HG03066 (cell line): Measurements from ENCODE around the gene TNFAIP2.
A peak's percentile ranks its signal among the peaks of the same experiment; 100 is the strongest.

Experiments
- ATAC-seq: cut with Tn5 transposase; IDR thresholded peaks from one replicate; pipeline ENCODE4 v1.9.1; 2021; ENCODE audit warnings: low read depth; ENCODE audit not compliant: unreplicated experiment

TNFAIP2 gene, protein sequence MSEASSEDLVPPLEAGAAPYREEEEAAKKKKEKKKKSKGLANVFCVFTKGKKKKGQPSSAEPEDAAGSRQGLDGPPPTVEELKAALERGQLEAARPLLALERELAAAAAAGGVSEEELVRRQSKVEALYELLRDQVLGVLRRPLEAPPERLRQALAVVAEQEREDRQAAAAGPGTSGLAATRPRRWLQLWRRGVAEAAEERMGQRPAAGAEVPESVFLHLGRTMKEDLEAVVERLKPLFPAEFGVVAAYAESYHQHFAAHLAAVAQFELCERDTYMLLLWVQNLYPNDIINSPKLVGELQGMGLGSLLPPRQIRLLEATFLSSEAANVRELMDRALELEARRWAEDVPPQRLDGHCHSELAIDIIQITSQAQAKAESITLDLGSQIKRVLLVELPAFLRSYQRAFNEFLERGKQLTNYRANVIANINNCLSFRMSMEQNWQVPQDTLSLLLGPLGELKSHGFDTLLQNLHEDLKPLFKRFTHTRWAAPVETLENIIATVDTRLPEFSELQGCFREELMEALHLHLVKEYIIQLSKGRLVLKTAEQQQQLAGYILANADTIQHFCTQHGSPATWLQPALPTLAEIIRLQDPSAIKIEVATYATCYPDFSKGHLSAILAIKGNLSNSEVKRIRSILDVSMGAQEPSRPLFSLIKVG

DNA sequence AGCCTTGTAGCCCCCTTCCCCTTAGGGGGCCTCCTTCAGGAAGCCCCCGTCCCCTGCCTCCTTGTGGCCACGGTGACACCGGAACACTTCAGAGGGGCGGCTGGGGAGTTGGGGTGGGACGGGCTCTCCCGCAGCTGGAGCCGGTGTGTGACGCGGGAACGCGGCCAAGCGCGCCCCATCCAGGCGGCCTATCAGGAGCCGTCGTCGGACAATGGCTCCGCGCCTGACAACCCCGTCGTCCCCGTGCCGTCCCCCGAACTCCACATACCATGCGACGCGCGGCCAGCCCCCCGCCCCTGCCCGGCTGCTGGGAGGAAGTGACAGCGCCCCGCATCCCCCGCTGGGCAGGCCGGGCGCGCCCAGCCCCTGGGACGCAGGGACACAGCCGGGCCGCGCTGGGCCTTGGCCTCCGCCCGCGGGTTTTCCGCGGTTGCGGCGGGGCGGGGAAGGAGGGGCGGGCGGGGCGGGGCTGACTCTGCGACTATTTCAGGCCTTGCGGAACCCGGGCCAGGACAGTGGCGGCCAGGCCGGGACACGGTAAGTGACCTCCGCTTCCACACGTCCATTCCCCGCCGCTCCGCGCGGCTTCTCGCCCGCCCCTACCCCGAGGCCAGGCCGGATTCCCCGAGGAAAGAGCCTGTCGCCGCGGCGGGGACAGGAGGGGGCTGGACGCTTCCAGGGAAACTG is at the start of gene TNFAIP2:
TNFAIP2 (plus strand) TSS at position 515 of the 687 bp plus-strand sequence. CDS start 2,997 bp downstream, outside the sequence.
- ATAC-seq: no peak

DNA sequence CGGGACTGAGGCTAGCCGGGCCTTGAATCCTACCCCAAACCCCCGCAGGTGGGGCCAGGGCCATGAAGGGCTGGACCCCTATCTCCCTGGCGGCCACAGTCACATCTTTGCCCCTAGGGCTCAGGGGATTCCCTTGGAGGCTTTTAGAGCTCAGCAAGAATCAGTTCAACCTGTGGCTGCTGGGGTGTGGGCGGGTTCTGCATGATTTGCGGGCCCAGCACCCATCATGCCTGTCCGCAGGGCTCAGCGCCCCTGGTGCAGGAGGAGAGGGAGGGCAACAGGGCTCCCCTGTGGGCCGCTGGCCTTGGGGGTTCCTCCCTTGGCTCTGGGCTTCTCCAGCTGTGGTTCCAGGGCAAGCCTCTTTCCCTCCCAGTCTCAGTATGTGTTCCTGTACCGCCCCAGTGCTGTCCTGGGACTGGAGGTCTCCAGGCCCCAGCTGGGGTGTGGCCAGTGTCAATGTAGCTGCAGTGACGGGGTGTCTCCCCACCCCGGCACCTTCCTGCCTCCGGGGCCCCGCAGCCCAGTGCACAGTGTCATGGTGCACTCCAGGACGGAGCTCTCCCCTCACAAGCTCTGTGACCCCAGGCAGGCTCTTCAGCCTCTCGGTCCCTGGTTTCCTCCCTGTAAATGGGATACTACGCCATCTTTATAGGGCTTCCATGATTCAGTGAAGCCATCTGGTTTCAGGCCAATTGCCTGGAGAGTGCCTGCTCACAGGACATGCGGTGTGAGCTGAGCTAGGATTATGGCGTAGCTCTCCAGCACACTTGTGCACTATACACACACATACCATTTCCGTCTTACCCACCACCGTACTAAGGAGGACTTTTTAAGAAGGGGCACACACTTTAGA is 49.2 kb upstream of the TNFAIP2 start:
- ATAC-seq: no peak

DNA sequence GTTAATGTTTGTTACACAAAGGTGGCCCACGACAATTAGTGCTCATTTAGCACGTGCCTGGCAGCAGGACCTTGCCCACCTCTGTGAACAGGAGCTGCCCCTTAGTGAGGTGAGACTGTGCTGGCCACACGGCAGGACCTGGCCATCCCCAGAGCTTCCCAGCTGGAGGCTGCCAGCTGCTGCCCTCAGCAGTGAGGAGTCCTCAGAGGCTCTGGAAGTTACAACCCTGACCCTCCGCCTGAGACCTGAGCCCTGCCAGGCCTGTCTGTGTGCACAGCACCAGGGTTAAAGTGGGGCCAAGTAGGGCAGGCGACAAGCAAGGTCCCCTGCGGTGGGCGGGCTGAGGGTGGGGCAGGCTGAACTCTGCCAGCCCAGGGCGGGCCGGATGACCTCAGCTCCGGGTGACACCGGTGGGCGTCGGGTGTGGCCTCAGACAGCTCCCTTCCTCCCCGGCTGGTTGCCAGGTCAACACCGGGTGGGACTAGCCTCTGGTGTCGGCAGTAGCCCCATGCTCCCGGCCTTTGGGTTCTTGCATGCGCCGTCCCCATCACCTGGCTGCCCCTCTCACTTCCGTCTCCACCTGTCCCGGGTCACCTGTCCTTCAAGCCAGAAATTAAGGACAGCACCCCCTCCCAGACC is 48.4 kb upstream of the TNFAIP2 start:
- ATAC-seq: no peak

DNA sequence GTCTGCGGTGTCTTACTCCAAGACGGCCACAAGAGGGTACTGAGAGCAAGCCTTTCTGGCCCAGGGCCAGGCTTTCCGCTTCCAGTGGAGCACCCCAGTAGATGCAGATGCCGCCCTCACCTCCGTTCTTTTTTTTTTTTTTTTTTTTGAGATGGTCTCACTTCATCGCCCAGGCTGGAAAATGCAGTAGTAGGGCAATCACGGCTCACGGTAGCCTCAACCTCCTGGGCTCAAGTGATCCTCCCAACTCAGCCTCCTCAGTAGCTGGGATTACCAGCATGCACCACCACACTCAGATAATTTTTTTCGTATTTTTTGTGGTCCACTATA is 44.9 kb upstream of the TNFAIP2 start:
- ATAC-seq: peak; percentile 47

DNA sequence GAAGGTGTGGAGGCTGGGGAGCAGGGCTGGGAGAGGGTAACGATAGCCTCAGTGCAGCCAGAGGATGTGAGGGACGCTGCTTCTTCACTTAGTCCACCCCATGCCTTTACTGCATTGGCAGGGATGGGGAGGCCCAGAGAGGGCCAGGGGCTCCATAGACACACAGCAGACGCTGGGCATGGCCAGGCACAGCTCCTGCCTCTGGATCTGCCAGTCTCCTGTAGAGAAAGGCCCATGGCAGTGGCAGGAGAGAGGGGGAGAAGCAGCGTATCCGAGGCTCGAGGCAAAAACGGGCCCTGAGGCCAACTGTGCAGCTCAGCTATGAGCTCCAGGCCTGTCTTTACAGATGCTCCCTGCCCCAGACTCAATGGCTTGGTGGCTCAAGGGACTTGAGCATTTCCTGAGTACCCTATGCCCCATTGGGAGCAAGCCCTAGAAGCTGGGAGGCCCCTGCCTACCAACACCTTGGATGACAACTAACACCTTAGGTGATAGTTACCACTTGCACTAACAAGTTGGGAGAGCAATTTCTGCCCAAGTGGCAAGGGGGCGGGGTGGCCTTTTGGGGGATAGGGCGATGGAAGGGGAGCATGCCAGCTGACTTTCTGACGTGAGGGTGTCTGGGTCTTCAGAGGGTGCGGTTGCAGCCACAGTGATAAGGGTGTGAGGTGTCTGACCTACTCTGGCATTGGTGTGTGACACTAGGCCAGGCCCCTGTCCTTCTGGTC is 44.2 kb upstream of the TNFAIP2 start:
- no peak for ATAC-seq

DNA sequence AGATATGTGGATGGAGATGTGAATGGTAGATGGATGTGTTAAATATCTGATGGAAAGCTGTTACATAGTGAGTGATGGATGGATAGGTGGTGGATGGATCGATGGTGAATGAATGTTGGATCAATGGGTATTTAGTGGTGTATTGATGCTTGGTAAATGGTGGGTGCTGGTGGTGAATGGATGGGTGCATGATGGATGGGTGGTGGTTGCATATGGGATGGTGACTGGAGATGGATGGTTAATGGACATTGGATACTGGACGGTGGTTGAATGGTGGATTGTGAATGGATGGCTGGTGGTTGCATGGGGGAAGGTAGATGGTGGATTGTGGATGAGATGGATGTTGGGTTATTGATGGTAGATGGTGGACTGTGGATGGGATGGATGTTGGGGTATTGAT is 41.3 kb upstream of the TNFAIP2 start:
- ATAC-seq: no peak

DNA sequence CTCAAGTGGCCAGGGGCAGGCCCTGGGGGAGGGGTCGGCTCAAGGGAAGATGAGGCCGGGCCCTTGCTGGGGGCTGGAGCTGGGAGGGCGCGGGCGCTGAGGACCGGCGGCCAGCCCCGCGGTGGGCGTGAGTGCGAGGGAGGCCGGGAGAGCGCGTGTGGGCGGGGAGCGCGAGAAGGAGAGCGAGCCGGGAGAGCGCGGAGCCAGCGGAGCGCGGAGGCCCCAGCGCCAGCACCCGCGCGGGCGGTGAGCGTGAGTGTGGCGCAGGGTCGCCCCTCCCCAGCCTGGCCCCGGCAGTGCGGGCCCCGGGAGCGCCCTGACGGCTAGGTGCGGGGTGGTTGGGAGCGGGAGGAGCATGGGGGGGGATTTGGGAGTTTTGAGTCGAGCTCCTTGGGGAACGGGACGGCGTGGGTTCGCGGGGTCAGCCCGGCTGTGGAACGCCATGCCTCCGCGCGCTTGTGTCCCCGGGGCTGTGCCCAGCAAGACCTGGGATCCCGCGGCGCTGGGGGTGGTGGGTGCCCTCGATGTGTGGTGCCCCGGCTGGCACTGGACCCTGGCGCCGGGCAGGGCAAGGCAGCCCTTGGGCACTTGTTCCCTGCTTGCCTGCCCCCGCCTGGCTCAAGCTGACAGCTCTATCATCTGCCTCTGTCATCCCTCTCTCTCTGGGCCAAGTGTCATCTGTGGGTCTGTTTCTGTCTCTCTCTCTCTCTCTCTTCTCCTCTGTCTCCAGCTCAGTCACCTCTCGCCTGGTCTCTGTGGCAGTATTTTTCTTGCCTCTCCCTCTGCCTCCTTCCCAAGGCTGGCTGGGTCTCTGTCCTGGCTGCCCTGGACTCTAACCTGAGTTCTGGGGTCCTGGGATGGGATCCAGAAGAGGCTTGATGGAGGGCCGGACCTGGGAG is 39.0 kb upstream of the TNFAIP2 start, which contains the start of gene LBHD2:
LBHD2 (plus strand) TSS at position 190 of the 899 bp plus-strand sequence. CDS start 1,803 bp downstream, outside the sequence.
- ATAC-seq: no peak

DNA sequence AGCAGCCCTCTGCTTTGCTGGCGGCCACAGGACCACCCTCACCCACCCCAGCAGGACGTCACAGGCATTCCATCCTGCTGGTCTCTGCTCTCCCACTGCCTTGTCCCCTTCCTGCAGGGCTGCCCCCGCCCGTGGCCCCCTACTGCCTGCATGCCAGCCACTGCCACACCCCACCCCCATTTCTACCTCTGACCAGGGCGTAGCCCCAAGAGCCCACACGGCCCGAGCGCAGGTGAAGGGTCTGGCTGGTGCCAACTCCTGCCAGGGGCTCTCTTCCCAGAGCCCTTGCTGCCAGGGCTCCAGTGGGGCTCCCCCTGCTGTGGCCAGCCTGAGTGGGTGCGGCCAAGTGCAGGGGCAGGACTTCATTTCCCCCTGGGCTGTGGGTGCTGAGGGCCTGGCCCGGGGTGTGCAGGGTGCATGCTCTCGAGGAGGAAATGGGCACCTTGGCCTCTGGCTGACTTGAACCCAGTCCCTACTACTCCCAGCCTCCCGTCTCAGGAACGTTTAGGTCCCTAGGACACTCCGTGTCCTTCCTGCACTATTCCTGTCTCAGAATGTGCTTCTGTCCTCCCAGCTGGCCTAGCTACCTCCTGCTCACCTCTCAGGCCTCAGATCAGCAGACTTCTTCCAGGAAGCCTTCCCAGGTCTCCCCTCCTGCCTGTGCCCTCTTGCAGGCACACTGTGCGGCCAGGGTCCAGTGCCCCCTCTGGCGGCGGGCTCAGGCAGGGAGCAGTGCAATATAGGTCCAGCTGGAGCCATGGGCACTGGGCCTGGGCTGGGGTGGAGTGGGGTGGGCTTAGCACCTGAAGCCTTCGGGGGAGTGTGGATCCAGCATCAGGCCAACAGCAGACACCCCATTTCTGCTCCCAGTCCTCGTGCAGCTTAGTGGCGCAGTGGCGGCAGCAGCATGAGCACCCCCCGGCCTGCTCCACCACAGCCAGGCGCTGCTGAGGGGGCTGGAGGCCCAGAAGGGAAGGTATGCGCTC is 37.9 kb upstream of the TNFAIP2 start:
- no peak for ATAC-seq

DNA sequence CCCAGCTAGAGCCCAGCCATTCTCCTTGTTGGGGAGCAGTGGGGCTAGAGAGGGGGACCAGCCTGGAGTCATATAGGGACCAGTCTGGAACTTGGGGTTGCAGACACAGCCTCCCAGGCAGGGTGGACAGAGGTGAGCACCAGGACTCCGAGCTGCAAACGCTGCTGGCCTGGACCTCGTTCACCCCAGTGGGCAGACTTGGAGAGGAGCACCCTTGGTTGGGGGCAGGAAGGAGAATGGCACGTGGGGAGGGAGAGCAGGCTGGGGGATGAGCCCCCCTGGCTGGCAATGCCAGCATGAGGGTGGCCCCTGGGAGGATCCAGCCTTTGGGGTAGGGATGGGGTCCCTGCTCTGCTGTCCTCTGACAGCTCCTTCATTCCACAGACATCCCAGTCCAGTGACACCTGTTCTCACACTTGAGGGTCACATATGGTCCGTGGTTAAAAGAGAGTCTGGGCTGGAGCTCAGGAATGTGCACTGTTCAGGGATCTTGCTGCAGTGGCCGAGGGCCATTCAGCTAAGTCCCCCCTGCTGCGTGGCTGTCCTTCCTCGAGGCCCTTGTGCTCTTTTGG is 36.4 kb upstream of the TNFAIP2 start:
- no peak for ATAC-seq

DNA sequence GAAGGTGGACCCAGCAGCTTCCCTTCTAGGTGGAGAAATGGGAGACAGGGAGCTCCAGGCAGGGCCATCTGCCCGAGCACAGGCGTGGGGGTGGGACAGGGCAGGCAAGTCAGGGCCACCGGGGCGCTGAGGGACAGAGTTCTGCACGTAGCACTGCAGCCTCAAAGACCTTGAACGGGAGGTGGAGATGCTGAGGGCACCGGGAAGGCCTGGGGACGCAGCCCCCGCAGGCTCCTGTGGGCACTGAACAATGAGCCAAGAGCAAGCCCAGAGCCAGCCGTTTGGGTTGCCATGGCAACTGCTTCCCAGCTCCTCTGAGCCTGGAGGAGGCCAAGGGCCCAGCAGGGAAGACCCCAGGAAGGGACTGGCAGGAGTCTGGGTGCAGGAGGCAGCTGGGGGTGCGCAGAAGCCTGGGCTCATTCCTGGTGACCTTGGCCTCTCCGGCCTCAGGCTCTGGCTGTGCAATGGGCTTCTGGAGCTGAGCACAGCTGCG is 35.9 kb upstream of the TNFAIP2 start:
- ATAC-seq: no peak

DNA sequence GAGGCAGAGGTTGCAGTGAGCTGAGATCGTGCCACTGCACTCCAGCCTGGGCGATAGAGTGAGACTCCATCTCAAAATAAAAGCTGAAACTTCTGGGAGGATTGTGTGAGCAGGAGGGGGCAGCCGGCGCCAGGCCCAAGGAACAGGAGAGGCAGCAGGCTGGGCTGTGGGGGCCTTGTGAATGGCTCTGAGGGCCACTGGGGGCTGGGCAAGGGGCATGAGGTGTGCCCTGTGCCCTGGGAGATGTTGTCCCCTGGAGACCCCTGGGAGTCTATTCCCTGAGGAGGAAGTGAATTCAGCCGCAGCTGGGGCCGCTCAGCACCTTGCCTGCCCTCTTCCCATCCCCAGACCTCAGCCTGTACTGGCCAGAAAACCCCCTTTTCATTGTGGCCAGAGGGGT is 34.3 kb upstream of the TNFAIP2 start:
- no peak for ATAC-seq

DNA sequence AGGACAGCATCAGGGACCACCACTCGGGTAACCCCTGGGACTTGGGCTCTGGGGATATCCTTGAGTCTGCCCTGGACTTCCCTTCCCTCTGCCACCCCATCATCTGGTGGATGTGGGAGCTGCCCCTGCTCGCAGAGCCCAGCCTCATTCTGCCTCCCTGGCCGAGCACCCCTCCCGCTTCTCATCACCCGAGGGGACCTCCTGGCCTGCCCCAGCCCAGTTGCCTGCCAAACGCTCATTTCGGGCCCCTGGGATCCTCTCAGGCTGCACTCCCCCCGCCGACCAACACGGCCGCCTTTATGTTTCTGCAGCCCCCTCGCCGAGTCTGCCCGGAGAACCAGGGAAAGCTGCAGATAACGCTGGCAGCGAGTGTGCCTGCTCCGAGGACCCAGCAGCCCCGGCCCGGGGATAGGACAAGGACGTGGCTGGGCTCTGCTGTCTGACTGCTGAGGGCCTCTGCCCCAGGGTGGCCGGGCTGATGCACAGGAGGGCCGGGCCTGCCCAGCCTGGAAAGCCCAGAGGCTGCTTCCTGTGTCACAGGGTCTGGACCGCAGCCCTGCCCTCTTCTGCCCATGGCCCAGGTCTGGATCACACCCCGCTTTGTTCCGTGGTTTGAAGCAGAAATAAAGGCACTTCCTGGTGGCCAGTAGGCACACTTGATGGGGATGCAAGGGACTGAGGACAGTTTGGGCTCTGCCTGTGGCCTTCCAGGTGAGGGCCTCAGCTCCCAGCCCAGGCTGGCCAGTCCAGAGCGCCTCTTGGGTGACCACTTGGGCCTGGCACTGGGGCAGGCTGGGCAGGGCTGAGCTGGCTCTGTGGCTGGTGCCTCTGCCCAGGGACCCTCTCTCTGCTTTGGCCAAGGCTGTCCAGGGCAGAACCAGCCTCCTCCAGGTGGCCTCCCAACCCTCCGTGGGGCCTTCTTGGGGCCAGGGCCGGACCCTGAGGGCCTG is 33.6 kb upstream of the TNFAIP2 start:
- ATAC-seq: no peak

DNA sequence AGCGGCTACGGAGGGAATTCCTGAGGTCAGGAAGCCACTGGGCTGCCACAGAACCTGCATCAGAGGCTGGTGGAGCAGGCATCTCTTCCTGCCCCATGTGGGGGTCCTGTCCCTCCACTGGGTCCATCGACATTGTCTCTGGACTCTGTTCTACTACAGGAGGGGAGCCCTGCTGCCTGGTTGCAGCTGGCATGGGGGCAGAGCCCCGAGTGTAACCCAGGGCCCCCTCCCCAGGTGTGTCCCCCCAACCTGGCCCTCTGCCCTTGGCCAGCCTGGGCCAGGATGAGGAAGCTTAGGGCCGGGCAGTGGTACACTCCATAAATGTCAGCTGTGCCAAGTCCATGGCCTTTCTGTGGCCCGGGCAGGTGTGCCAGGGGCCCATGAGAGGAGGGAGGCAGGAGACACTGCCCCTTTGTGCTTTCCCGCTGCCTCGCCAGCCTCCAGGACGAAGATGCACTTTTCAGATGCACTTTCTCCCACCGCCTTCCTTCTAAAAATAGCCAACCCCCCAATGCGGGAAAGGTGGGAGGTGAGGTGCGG is 32.7 kb upstream of the TNFAIP2 start:
- no peak for ATAC-seq

DNA sequence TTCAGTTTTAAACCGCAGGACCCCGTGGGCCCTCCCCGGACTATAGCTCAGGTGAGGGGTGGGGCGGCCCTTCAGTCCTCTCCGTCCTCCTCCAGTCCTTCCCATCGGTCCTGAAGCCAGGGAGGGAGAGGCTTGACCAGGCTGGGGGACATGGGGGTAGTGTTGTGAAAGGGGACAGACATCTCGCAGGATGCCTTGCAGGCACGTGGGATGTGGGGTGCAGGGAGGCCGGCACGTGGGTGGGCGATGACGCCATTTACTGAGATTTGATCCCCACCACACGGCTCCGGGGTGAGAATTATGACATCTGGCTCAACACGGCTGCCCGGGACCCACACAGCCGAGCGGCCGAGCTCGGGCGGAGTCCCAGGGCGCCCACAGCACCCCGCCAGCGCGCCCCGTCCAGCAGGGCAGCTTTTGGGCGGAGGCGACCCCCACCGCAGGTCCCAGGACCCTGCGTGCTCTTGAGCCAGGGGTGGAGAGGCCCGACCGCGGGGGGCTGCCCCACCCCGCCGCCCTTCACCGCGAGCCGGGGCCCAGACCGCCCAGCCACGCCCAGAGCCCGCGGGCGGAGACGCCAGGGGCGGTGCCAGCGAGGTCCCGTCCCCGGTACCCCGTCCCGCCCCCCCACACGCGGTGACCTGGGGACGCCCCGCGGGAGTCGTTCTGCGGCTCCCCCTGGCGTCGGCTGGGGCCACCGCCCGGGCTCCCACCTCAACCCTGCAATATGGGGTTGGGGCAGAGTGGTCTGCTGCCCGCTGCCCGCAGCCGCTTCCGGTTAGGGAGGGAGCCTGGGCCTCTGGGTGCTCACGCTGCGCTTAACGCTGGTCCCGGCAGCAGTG is 32.0 kb upstream of the TNFAIP2 start:
- no peak for ATAC-seq

DNA sequence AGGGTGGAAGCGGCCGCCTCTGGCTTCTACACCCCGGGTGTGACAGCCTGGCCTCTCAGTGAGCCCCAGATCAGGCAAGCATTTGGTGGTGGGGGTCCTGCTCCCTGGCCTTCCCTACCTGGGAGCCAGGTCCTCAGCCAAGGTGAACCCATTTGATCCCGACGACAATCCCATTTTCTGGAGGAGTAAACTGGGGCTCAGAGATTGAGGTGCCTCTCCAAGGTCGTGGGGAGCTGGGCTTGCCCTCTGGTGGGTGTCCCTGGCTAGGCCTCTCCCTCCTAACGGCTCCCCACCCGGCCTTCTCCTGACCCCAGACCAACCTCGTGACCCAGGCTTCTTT is 31.4 kb upstream of the TNFAIP2 start:
- ATAC-seq: no peak
